ENCODE data around the gene PTPRN2.
"Not testable (repeated sequence)": the region's sequence is repeated elsewhere in the genome, so short reads cannot be mapped to it uniquely, and the experiment has no call there.

The PTPRN2 gene

DNA sequence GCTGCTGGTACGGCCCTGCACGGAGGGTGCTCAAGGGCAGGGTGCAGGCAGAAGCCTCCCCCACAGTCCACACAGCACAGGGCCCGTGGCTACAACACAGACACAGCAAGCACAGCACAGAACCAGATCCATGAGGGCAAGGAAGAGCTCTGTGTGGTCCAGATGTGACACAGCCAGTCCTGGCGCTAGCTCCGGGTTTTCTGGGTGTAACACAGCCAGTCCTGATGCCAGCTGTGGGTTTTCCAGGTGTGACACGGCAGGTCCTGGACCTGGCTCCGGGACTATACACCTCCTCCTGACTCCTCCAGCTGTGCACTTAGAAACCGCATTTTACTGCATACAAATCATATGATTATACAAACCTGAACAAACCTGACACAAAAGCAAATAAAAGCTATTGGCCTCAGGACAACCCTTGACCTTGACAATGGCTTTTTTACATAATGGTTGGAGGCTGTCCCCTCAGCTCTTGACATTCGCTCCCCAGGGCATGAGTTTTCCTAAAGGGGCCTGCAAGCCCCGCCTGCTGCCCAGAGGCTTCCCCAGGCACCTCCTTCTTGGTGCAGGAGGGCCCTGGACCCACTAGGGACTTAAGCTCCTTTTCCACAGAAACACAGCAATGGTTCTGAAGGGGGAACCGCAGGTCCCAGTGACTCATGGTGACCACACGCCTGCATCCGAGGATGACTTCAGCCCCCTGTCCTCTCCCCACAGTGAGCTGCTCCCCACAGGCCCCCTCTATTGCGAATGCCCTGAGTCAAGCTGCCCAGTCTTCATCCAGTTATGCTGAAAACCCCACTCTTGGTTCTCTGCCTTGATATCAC is 209.6 kb downstream of the PTPRN2 start:
- no peak for DNase-seq

GRCh38 chr7:158376839-158377186 is 210.8 kb downstream of the PTPRN2 start:
- DNase-seq, result not testable (repeated sequence)

GRCh38 chr7:158376146-158376838 is 211.3 kb downstream of the PTPRN2 start:
- not testable (repeated sequence) for DNase-seq

GRCh38 chr7:158375034-158375433 is 212.6 kb downstream of the PTPRN2 start:
- DNase-seq, result no peak

DNA sequence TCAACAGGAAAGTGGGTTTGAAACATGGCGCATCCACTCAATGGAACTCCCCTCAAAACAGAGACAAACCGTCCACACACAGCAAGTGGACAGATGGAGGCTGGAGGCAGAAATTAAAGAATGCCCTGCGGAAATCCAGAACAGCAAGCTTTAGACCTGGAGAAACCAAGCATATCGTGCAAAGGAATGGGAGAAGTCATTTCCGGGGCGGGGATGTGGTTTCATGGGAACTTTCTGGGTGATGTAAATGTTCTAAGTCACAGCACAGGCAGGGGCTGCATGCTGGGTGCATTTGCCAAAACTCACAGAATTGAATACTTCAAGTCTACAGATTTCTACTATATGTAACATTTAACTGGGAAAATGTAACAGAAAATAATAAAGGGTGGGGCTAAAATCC is 213.0 kb downstream of the PTPRN2 start:
- DNase-seq, result no peak

GRCh38 chr7:158374146-158374545 is 213.5 kb downstream of the PTPRN2 start:
- DNase-seq, result no peak

- DNase-seq, result peak; percentile 37
Observed at GRCh38 chr7:158373476-158374133, 214.0 kb downstream of the PTPRN2 start.

- DNase-seq, result peak; percentile 80
Observed at GRCh38 chr7:158372400-158373342, 215.0 kb downstream of the PTPRN2 start.

- no peak for DNase-seq
Observed at GRCh38 chr7:158371856-158372255, 215.8 kb downstream of the PTPRN2 start.

DNA sequence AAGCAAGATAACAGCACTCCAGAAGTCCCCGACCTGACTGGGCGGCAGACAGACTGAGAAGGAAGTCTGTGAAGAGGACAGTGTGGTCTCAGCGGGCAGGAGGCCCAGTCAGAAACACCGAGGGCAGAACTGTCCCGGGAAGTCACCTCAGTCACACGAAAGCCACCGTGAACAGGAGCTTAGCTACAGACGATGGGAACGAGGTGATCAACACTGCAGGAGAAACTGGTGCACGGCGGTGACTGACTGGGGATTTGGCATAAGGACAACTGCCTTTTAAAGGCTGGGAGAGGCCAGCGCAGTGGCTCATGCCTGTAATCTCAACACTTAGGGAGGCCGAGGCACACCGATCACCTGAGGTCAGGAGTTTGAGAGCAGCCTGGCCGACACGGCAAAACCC is 217.8 kb downstream of the PTPRN2 start:
- no peak for DNase-seq

- no peak for DNase-seq
Observed at GRCh38 chr7:158369290-158369689, 218.3 kb downstream of the PTPRN2 start.

- no peak for DNase-seq
Observed at GRCh38 chr7:158368449-158368848, 219.2 kb downstream of the PTPRN2 start.

DNA sequence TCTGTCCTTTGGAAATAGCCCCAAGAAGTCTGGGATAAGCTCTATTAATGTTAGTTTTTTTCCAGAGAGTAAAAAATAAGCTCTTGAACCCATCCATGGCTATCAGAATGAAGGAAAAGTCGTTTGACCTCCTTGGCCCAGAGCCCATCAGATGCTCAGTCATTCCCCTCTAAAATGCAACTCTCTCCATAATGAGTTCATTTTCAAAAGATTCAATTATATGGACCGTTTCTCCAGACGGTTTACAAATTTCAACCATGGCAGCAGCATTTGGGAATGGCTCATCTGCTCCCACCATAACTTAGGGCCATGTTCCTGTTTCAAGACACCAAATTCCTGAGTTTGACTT is 220.0 kb downstream of the PTPRN2 start:
- DNase-seq, result no peak

DNA sequence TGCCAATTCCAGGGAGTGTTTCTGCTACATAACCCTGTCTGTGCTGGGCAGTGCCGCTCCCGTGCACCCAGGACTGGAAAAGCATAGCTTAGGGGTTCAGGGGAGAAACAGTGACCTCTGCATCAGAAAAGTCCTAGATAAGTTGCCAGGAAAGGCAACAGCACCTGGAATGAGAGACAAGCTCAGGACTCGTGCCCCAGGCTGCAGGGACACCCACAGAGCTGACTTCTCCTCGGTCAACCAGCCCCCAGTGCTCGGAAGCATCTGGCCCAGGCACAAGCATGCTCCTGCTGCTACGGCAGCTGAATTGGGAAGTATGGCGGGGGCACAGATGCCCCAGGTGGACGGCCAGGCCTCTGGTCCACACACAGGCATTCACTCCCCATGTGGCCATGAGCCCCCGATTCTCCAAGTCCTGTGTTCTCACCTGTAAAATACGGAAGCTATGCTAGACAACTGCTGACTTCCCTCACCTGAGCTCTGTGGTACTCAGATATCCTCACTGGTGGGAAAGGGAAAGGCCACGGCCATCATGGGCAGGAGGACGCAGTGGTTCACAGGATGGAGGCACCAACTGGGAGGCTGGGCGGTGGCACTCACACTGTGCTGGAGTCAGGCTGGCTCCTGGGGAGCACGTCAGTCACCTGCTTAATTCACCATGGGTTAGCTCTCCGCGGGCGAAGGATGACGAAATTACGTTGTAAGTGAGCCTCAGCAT is 220.5 kb downstream of the PTPRN2 start:
- no peak for DNase-seq

DNA sequence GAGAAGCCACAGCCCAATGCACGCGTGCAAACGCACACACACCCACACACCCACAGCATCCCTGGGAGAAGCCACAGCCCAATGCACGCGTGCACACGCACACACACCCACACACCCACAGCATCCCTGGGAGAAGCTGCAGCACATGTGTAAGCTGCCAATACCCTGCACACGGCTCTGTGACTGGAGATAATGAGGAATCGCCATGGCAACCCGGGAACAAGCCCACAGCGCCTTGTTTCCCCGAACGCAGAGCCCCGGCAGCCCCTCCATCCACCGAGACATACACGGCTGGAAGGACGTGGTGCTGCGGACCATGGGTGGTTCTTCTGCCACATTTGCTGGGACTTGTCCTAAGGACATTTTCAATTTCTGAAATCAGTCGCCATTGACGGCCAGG is 221.3 kb downstream of the PTPRN2 start:
- DNase-seq, result peak; percentile 76

DNA sequence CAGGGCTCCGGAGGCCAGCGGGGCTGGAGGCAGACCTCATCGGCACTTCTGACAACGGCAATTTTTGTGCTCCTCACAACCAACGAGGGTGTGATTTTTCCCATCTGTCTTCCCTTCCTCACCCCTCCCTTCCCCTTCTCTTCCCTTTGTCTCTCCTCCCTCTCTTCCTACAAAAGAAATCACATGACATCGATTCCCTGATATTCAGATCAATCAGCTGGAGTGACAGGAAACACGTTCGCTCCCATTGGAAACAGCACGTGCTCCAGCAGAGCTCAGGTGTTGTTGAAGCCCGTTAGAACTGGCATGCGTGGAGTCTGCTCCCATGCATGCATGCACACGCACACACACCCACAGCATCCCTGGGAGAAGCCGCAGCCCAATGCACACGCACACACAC is 222.4 kb downstream of the PTPRN2 start:
- DNase-seq, result no peak

DNA sequence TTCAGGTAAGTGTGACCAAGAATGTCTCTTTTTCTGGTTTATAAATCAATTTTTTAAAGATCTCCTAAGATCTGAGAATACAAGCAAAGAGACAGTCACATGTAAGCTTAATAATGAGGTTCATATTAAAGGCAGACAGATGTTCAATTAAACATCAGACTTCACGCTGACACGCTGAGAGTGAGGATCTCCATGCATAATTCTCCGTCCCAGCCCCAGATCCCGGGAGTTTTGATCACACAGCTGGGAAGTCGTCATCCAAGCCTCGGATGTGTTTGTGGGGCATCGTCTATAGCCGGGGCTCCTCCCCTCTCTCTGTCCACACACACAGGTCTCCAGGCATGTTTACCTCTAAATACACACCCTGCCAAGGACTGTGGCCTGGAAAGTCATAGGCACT is 223.2 kb downstream of the PTPRN2 start:
- no peak for DNase-seq

DNA sequence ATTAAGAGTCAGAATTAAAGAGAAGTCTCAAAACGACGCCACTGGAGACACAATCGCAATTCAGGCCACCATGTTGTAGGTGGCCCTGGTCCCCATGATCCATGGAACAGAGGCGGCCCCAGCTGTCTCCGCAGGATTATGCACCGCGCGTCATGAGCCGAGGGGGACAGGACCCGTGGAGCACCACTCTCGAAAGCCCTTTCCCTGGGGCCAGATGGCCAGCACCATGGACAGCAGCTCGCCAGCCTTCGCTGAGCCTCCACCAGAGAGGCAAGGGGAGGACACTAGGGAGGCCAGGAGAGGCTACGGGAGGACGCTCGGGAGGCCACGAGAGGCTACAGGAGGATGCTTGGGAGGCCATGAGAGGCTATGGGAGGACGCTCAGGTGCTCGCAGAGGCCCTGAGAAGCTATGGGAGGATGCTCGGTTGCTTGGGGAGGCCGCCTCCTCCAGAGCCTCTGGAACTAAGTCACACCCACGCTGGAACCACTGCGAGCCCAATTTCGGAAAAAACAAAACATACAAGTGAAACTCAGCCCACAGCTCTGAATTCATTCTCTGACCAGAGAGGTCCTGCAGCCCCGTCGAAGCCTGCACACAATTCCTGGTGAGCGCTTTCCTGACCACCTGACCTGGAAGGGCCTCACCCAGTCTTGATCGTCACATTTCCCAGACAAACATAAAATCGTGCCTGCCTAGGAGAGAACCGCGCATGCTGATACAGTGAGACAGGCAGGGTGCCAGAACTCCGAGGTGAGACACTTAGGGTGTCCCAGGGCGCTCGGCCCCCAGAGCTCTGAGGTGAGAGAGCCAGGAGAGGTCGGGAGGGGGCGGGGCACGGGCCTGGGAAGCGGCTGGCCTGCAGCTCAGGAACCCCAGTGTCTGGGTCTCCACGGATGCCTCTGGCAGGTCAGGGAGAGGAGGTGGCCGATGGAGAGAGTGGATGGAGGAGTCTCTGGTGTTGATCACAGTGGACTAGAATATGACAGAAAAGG is 224.4 kb downstream of the PTPRN2 start:
- no peak for DNase-seq

DNA sequence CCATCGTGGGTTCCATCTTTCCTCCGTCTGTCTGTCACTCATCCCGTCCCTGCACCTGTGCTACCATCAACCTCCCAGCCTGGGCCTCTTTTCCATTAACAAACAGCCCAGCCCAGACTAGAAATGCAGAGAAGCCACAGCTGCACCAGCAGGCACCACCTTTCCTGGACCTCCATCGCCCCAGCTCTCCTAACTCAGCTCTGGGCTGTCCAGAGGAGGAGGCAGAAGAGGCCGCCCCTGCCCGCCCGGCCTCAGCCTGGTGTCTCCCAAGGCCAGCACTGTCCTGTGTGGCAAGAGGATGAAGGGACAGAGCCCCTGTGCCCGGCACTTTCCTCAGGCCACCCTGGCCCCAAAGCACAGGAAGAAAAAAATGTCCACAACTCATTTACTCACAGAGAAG is 225.6 kb downstream of the PTPRN2 start:
- DNase-seq, result no peak

DNA sequence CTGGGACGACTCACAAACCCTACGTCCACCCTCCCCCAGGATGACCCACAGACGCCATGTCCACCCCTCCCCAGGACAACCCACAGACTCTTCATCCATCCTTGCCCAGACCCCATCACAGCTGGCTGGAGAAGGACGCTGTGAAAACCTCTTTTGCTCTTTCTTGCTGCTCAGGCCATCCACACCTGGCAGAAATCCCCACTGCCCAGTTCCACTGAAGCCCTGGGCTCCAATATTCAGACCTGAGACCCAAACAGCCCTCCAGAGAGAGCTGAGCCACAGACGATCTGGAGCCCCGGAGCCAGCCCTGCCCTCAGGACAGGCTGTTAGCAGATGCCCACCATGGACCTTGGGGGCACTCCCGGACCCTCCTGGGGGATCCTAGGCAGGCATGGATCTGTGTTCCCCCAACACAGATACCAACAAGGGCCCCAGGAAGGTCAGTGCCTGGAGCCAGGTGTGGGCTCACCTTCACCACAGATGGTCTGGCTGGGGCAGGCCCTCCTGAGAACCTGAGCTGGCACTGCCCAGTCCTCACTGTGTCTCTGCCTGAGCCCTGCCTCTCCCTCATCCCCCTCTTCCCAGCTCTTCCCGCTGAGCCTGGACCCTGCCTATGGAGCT is 226.2 kb downstream of the PTPRN2 start:
- no peak for DNase-seq
